Measurements from ENCODE around the gene STX11.

The STX11 gene

DNA sequence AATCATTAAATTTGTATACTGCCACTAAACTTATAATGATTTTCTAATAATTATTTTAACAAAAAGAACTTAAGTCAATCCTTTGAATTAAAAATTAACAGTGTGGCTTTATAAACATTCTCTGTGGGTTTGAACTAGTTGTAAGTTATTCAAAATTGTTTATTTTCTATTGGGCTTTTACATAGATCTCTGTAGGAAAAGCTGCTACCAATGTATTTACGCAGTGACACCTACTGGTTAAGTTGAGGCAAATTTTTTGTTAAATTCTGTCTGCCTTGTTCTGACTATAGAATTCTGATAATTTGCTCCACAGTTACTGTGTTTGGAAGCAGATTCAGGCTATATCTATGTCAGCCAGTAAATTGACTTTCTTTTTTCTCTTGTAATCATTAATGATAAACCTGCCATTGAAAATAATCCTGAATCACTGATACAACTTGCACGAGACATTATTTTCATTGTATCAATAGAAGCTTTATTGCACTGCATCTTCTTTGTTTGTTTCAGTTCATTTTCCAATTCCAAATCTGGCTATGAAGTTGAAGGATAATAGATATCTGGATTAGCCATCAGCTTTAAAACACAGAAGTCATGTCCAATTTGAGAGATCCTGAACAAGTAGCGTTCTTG is 68.9 kb downstream of the STX11 start:
- Histone ChIP-seq H3K4me3 (ENCODE audit: low read depth, low read length) (no peak overlapping the region), H3K9me3 (ENCODE audit: severe bottlenecking) (no peaks in the 10 kb centered on the region), H3K27ac (no peak overlapping the region), H3K27me3 (ENCODE audit: insufficient read depth, low read depth, severe bottlenecking) (no peaks in the 10 kb centered on the region), H3K36me3 (no peaks in the 10 kb centered on the region)
- TF ChIP-seq, protein P1, sequence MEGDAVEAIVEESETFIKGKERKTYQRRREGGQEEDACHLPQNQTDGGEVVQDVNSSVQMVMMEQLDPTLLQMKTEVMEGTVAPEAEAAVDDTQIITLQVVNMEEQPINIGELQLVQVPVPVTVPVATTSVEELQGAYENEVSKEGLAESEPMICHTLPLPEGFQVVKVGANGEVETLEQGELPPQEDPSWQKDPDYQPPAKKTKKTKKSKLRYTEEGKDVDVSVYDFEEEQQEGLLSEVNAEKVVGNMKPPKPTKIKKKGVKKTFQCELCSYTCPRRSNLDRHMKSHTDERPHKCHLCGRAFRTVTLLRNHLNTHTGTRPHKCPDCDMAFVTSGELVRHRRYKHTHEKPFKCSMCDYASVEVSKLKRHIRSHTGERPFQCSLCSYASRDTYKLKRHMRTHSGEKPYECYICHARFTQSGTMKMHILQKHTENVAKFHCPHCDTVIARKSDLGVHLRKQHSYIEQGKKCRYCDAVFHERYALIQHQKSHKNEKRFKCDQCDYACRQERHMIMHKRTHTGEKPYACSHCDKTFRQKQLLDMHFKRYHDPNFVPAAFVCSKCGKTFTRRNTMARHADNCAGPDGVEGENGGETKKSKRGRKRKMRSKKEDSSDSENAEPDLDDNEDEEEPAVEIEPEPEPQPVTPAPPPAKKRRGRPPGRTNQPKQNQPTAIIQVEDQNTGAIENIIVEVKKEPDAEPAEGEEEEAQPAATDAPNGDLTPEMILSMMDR (IDR thresholded peaks at IDR 0.05; ENCODE audit: low read depth, low read length): peak; percentile 39; the same call in 1 of the 2 replicates
- no peak for DNase-seq

DNA sequence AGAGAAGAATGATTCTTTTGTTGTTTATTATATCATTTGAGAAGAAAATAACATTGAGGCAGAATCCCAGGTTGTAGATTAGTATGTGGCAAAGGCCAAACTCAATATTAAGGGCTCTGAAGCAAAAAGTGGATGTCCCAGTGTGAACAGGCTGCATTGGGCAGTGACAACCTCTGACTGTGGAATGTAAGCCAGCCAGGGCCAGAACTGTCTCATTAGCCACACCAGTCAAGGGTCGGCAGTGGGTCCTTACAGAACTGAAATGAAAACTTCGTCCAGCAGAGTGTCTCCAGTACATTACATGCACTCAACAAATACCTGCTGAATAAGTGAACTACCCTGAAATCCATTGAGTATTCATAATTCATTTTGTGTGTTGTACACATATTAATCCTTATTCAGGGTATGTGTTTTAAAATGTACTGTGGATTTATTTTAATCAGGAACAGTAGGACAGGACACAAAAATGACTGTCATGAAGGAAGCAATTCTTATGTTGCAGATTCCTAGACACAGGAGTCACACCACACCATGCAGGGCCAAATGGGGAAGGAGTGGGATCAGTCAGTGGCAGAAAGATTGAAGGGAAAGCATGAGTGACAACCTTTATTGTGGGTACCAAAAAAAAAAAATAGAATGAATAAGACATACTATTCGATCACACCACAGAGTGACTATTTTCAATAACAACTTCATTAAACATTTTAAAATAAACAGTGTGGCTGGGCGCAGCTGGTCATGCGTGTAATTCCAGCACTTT is 69.9 kb downstream of the STX11 start:
- H3K27ac ChIP-seq: no peak overlapping the region
- H3K9me3 ChIP-seq (ENCODE audit: severe bottlenecking): no peaks in the 10 kb centered on the region
- no peaks in the 10 kb centered on the region for H3K27me3 ChIP-seq (ENCODE audit: insufficient read depth, low read depth, severe bottlenecking)
- H3K36me3 ChIP-seq: no peaks in the 10 kb centered on the region
- H3K4me3 ChIP-seq (ENCODE audit: low read depth, low read length): no peak overlapping the region
- DNase-seq: no peak
- TF ChIP-seq, protein P1 (IDR thresholded peaks at IDR 0.05; ENCODE audit: low read depth, low read length): no peak

DNA sequence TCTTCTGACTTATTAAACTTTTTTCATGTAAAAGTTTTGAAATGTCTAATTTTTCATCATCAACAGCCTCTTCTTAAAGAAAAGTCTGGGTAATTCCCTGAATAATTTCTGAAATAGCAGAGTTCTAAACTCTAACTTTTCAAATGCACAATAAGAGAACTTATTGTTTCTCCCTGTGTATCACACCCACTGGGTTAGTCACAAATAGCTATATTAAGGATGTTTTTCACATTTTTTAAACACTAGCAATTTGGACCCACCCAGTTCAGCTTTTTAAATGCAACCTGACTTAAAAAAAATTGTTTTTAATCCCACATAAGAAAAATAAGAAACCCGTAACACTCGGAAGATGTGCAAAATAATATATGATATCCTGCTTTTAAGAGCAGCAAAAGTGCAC is 73.4 kb downstream of the STX11 start:
- Histone ChIP-seq H3K4me3 (ENCODE audit: low read depth, low read length) (no peak overlapping the region), H3K27me3 (ENCODE audit: insufficient read depth, low read depth, severe bottlenecking) (no peaks in the 10 kb centered on the region), H3K9me3 (ENCODE audit: severe bottlenecking) (no peaks in the 10 kb centered on the region), H3K36me3 (no peaks in the 10 kb centered on the region), H3K27ac (no peak overlapping the region)
- no peak for DNase-seq
- TF ChIP-seq, protein P1 (IDR thresholded peaks at IDR 0.05; ENCODE audit: low read depth, low read length): no peak

DNA sequence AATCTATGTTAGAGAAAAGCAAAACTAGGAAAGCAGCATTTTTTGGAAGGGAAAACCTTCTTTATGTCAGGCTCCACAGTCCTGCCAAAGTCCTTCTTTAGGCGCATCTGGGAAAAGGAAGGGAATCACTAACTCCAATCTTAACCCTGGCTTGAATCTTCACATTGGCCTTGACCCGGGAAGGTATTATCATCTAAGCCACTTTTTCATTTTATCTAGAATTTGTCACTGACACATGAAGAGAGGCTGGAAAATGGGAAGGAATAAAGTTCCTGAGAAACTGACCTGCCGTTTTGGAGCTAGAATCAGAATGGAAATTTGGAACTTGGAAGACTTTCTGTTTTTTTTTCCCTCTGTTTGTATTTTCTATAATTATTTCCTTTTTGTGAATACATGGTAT is 81.4 kb downstream of the STX11 start:
- Histone ChIP-seq H3K4me3 (ENCODE audit: low read depth, low read length) (no peak overlapping the region), H3K36me3 (no peaks in the 10 kb centered on the region), H3K27ac (no peak overlapping the region), H3K9me3 (ENCODE audit: severe bottlenecking) (no peaks in the 10 kb centered on the region), H3K27me3 (ENCODE audit: insufficient read depth, low read depth, severe bottlenecking) (no peaks in the 10 kb centered on the region)
- DNase-seq: no peak
- TF ChIP-seq, protein P1 (IDR thresholded peaks at IDR 0.05; ENCODE audit: low read depth, low read length): no peak

DNA sequence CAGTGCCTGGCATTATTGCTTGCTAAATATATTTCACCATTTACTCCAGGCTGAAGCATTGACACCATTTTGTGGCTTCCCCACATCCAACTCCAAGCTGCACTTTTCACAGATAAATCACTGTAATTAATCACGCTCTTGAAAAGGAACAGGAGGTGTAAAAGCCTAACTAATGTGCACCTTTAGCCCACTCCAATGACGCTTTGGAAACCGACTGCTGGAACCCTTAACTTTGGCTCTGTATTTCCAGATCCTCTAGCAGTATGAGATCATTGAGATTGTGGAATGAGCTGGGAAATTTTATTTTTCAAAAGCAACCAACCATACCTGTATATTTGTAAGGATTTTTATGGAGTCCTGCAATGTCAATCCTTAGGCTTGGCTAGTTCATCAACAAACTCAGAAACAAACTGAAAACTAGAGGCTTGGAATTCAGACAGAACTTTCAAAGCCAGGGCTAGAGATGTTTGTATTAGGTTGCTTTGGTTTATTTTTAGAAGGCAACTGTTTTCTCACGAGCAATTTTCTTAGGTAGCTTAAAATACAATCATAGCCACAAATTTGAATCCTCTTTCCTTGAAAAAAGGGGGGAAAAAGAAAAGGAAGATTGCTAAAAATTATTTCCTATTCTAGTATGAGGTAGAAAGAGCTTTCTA is 82.0 kb downstream of the STX11 start:
- Histone ChIP-seq H3K36me3 (no peaks in the 10 kb centered on the region), H3K4me3 (ENCODE audit: low read depth, low read length) (no peak overlapping the region), H3K27ac (no peak overlapping the region), H3K9me3 (ENCODE audit: severe bottlenecking) (no peaks in the 10 kb centered on the region), H3K27me3 (ENCODE audit: insufficient read depth, low read depth, severe bottlenecking) (no peaks in the 10 kb centered on the region)
- DNase-seq: no peak
- TF ChIP-seq, protein P1 (IDR thresholded peaks at IDR 0.05; ENCODE audit: low read depth, low read length): no peak
